ENCODE results near the gene SERPINB7.

DNA sequence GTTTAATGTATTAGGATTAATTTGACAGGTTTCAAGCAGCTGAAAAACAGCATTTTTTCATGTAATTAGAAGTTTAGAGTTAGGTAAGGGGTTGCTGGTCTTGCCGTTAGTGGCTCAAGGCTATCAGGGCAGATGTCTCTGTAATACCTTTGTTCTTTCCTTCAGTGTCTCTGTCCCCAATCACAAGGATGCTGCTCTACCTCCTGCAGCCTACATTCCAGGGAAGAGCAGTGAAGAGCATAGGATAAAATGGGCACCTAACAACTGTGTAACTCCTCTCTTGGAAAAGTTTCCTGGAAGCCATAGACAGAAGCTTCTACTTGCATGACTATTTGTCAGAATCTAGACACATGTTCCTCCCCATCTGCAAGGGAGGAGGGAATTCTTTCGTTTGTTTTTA lies 9.4 kb upstream of the SERPINB7 start:
- TF ChIP-seq POLR2AphosphoS5 (IDR thresholded peaks at IDR 0.05; ENCODE audit: low read depth, low read length) (no peak), FOXP2 (optimal IDR thresholded peaks at IDR 0.05; ENCODE audit: borderline replicate concordance, extremely low read depth, extremely low read length, insufficient read depth) (no peak), TAF1 (IDR thresholded peaks at IDR 0.05; ENCODE audit: borderline replicate concordance, insufficient read depth, low read length) (no peak)
- TF ChIP-seq, protein P1, sequence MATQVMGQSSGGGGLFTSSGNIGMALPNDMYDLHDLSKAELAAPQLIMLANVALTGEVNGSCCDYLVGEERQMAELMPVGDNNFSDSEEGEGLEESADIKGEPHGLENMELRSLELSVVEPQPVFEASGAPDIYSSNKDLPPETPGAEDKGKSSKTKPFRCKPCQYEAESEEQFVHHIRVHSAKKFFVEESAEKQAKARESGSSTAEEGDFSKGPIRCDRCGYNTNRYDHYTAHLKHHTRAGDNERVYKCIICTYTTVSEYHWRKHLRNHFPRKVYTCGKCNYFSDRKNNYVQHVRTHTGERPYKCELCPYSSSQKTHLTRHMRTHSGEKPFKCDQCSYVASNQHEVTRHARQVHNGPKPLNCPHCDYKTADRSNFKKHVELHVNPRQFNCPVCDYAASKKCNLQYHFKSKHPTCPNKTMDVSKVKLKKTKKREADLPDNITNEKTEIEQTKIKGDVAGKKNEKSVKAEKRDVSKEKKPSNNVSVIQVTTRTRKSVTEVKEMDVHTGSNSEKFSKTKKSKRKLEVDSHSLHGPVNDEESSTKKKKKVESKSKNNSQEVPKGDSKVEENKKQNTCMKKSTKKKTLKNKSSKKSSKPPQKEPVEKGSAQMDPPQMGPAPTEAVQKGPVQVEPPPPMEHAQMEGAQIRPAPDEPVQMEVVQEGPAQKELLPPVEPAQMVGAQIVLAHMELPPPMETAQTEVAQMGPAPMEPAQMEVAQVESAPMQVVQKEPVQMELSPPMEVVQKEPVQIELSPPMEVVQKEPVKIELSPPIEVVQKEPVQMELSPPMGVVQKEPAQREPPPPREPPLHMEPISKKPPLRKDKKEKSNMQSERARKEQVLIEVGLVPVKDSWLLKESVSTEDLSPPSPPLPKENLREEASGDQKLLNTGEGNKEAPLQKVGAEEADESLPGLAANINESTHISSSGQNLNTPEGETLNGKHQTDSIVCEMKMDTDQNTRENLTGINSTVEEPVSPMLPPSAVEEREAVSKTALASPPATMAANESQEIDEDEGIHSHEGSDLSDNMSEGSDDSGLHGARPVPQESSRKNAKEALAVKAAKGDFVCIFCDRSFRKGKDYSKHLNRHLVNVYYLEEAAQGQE (IDR thresholded peaks at IDR 0.05; ENCODE audit: insufficient read depth in 1 of 2, low read depth in 2 of 2, low read length in 2 of 2) = no peak
